AG04449 (cell line): ENCODE data around the gene FCN1.
A peak's percentile ranks its signal among the peaks of the same experiment; 100 is the strongest.
"Not testable (repeated sequence)": the region's sequence is repeated elsewhere in the genome, so short reads cannot be mapped to it uniquely, and the experiment has no call there.

ENCODE experiments used
- CTCF ChIA-PET: fragments of 350-600 bp; formaldehyde crosslinking; extraction: SDS; loops from one replicate; lab custom pipeline; 2021; ENCODE audit warnings: antibody characterized with exemption; lab: Yijun Ruan, JAX
- POLR2A ChIA-PET: fragments of 400-600, 350-600 bp; formaldehyde crosslinking; extraction: SDS; loops from one replicate; lab custom pipeline; 2020; ENCODE audit warnings: antibody characterized with exemption, inconsistent platforms; lab: Yijun Ruan, JAX
- DNase-seq: peaks from one replicate; pipeline ENCODE4 v3.0.0-alpha.2; 2010; ENCODE audit warnings: low read depth, low spot score
- H3K4me3 ChIP-seq: 2 replicates; pipeline ENCODE4 v1.5.1; 2011; ENCODE audit warnings: low read depth, mild to moderate bottlenecking, control low read depth, low read length
- CTCF ChIP-seq: IDR thresholded peaks from one replicate; pipeline ENCODE4 v1.5.1; 2011; ENCODE audit warnings: mild to moderate bottlenecking, moderate library complexity, low read length, control low read depth, inconsistent platforms; ENCODE audit not compliant: insufficient read depth; ENCODE audit errors: missing control alignments

Gene FCN1

DNA sequence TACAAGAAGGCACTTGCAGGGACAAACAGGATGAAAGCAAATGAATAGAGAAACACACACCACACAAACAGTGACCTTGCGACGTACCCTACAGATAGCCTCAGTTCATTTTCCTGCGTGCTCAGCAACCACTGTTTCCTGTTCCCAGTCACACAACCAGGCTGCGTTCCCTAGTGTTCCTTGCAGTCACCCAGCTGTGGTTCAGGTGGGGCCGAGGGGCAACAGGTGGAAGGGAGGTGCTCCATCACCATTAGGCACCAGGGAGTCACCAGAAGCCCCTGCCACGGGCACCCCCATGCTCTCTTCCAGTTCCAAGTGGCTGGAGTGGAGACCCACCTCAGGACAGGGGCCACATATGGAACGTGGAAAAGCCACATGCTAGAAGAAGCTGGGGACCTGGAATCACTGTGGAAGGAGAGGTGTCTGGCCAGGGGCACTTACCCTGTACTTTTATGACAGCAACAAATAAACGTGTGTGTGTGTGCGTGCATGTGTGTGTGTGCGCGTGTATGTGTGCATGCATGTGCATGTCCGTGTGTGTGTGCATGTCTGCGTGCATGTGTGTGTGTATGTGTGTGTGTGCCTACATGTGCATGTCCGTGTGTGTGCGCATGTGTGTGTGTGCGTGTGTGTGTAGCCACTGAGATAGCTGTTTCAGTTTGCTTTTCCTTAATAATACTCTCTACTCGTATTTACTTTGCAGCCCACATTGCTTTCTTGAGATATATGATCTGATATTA is 55.9 kb downstream of the FCN1 start:
- DNase-seq: no peak
- TF ChIP-seq CTCF: no peak
- H3K4me3 ChIP-seq: no peak overlapping the region
- ChIA-PET POLR2A (no interaction called here), CTCF (no interaction called here)

- DNase-seq: no peak
These were observed 57.2 kb downstream of the FCN1 start for GRCh38 chr9:134860510-134860909.

GRCh38 chr9:134858051-134858841 is 59.5 kb downstream of the FCN1 start:
- H3K4me3 ChIP-seq: no peak overlapping the region
- no peak for DNase-seq
- CTCF ChIA-PET: no interaction called here
- POLR2A ChIA-PET: no interaction called here
- TF ChIP-seq CTCF: peak; percentile 2

More at GRCh38 chr9:134860510-134860909, 57.2 kb downstream of the FCN1 start:
- ChIA-PET POLR2A (no interaction called here), CTCF (no interaction called here)
- H3K4me3 ChIP-seq: no peak overlapping the region
- no peak for TF ChIP-seq CTCF

DNA sequence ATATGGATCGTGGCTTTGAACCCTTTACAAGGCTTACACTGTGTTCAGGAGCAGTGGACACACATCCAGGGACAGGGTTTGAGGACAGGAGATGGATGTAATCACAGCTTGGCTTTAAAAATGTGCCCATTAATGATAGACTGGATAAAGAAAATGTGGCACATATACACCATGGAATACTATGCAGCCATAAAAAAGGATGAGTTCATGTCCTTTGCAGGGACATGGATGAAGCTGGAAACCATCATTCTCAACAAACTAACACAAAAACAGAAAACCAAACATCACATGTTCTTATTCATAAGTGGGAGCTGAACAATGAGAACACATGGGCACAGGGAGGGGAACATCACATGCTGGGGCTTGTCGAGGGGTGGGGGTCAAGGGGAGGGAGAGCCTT is 60.3 kb downstream of the FCN1 start:
- POLR2A ChIA-PET, DNase-seq, CTCF ChIA-PET, H3K4me3 ChIP-seq: not testable (repeated sequence)

DNA sequence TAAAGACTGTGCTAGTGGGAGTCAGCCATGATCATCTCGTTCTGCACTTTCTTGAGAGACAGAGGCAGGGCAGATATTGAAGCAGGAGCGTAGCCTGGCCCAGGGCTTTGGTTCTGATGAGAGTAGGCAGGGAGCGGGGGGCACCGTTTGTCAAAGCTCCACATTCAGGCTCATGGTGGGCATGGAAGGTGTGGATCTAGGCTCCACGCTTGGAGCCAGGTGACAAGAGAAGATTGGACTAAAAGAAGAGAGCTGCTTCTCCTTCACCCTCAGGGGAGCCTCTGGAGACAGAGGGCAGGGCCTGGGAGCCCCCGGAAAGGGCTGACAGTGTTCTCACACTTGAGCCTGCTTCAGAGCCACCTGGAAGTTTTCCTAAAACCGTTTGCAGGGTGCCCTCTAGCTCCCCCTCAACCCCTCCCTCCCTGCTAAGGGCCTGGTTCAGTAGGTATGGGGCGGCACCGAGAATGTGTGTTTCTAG is 61.8 kb downstream of the FCN1 start:
- no peak overlapping the region for H3K4me3 ChIP-seq
- CTCF ChIA-PET: no interaction called here
- TF ChIP-seq CTCF: no peak
- DNase-seq: no peak
- POLR2A ChIA-PET: no interaction called here
